ENCODE data around the gene LEMD2. TPM values are rescaled to one million over a fixed set of nuclear protein-coding genes. Genes with fewer than 3 reads are reported as not detected.
A peak's percentile ranks its signal among the peaks of the same experiment; 100 is the strongest.

The LEMD2 gene
- total RNA-seq, 4 donors from 2014 or later: 57.3 to 159 (median 112) TPM

GRCh38 chr6:33761581-33761921, 27.4 kb downstream of the LEMD2 start:
- TF ChIP-seq CTCF (IDR thresholded peaks at IDR 0.05): no peak
- no peak for TF ChIP-seq EP300 (IDR thresholded peaks at IDR 0.05; ENCODE audit: low read depth)
- TF ChIP-seq POLR2AphosphoS5 (IDR thresholded peaks at IDR 0.05): no peak
- no peak for TF ChIP-seq POLR2A (IDR thresholded peaks at IDR 0.05)
- WGBS, 2 donors (ENCODE audit: low coverage in 1 of 2): 67% methylated on average over 1 of the region's 2 CpGs; no CpG with 5 or more reads in 1 of the 2 donors
- Histone ChIP-seq H3K9me3 (no peaks in the 10 kb centered on the region), H3K27me3 (no peaks in the 10 kb centered on the region), H3K4me1 (peaks cover 4 to 28% (median 10%) of the 10 kb centered on the region in 4 donors), H3K27ac (peak overlapping the region in 3 of 4 donors; percentile 44 to 49 (median 44)), H3K36me3 (no peaks in the 10 kb centered on the region), H3K4me3 (no peak overlapping the region)
- intact Hi-C loops (cut with DNase I; ENCODE audit: low total_unique reads) (no loop called here), in situ Hi-C loops (cut with MboI; ENCODE audit: low pct_ligation_motif_present in 1 of 4, low pct_unique_long_range_greater_than_20kb in 1 of 4, low sequenced_read_pairs in 3 of 4) (loop anchor here in 3 of 4 donors (10.0 to 25.0 kb wide), 4 partner anchors 263 to 401 kb away; no protein-coding TSS in a partner anchor)
- no peak for DNase-seq

GRCh38 chr6:33759887-33760629, 28.9 kb downstream of the LEMD2 start:
- Histone ChIP-seq H3K27ac (no peak overlapping the region), H3K27me3 (no peaks in the 10 kb centered on the region), H3K4me3 (no peak overlapping the region), H3K4me1 (peaks cover 4 to 28% (median 10%) of the 10 kb centered on the region in 4 donors), H3K9me3 (no peaks in the 10 kb centered on the region), H3K36me3 (no peaks in the 10 kb centered on the region)
- TF ChIP-seq POLR2A (IDR thresholded peaks at IDR 0.05) (no peak), EP300 (IDR thresholded peaks at IDR 0.05; ENCODE audit: low read depth) (no peak), CTCF (IDR thresholded peaks at IDR 0.05) (no peak), POLR2AphosphoS5 (IDR thresholded peaks at IDR 0.05) (no peak)
- in situ Hi-C loops (cut with MboI; ENCODE audit: low pct_ligation_motif_present in 1 of 4, low pct_unique_long_range_greater_than_20kb in 1 of 4, low sequenced_read_pairs in 3 of 4) (loop anchor here in 3 of 4 donors (10.0 to 25.0 kb wide), 4 partner anchors 265 to 402 kb away; no protein-coding TSS in a partner anchor), intact Hi-C loops (cut with DNase I; ENCODE audit: low total_unique reads) (no loop called here)
- no peak for DNase-seq
- 70 to 84% methylated on average over 4 to 9 of the region's 9 CpGs for WGBS, 2 donors (ENCODE audit: low coverage in 1 of 2)

- Histone ChIP-seq H3K4me3 (no peak overlapping the region), H3K4me1 (peaks cover 4 to 28% (median 10%) of the 10 kb centered on the region in 4 donors), H3K27me3 (no peaks in the 10 kb centered on the region), H3K9me3 (no peaks in the 10 kb centered on the region), H3K27ac (peak overlapping the region in 1 of 4 donors; percentile 36), H3K36me3 (no peaks in the 10 kb centered on the region)
- DNase-seq: no peak
- in situ Hi-C loops (cut with MboI; ENCODE audit: low pct_ligation_motif_present in 1 of 4, low pct_unique_long_range_greater_than_20kb in 1 of 4, low sequenced_read_pairs in 3 of 4) (loop anchor here in 1 of 4 donors (25.0 kb wide), 2 partner anchors 278 to 403 kb away; no protein-coding TSS in a partner anchor), intact Hi-C loops (cut with DNase I; ENCODE audit: low total_unique reads) (no loop called here)
- WGBS, 2 donors (ENCODE audit: low coverage in 1 of 2): 40 to 42% methylated on average over 6 to 7 of the region's 7 CpGs
- TF ChIP-seq EP300 (IDR thresholded peaks at IDR 0.05; ENCODE audit: low read depth) (no peak), POLR2A (IDR thresholded peaks at IDR 0.05) (no peak), CTCF (IDR thresholded peaks at IDR 0.05) (no peak), POLR2AphosphoS5 (IDR thresholded peaks at IDR 0.05) (no peak)
Measured at GRCh38 chr6:33758815-33759216, 30.1 kb downstream of the LEMD2 start.

GRCh38 chr6:33757906-33758305, 31.0 kb downstream of the LEMD2 start:
- 90 to 95% methylated on average over 6 to 10 of the region's 10 CpGs for WGBS, 2 donors (ENCODE audit: low coverage in 1 of 2)
- Histone ChIP-seq H3K36me3 (no peaks in the 10 kb centered on the region), H3K9me3 (no peaks in the 10 kb centered on the region), H3K4me1 (peaks cover 4 to 28% (median 10%) of the 10 kb centered on the region in 4 donors), H3K27me3 (no peaks in the 10 kb centered on the region), H3K27ac (no peak overlapping the region), H3K4me3 (no peak overlapping the region)
- in situ Hi-C loops (cut with MboI; ENCODE audit: low pct_ligation_motif_present in 1 of 4, low pct_unique_long_range_greater_than_20kb in 1 of 4, low sequenced_read_pairs in 3 of 4): loop anchor here in 1 of 4 donors (25.0 kb wide), 2 partner anchors 279 to 404 kb away; no protein-coding TSS in a partner anchor
- TF ChIP-seq EP300 (IDR thresholded peaks at IDR 0.05; ENCODE audit: low read depth) (no peak), POLR2A (IDR thresholded peaks at IDR 0.05) (no peak), POLR2AphosphoS5 (IDR thresholded peaks at IDR 0.05) (no peak)
- intact Hi-C loops (cut with DNase I; ENCODE audit: low total_unique reads): no loop called here
- no peak for DNase-seq
